HG02763 (cell line): ENCODE measurements around the gene DENND2D.
"Not testable (repeated sequence)": the region's sequence is repeated elsewhere in the genome, so short reads cannot be mapped to it uniquely, and the experiment has no call there.

Source experiments
- ATAC-seq: cut with Tn5 transposase; IDR thresholded peaks from one replicate; pipeline ENCODE4 v1.9.1; 2021; ENCODE audit warnings: mild to moderate bottlenecking, moderate library complexity; ENCODE audit not compliant: unreplicated experiment

The DENND2D gene

GRCh38 chr1:111221633-111222291 is 21.3 kb upstream of the DENND2D start:
- ATAC-seq: peak; percentile 49

GRCh38 chr1:111221276-111221632 is 20.8 kb upstream of the DENND2D start:
- no peak for ATAC-seq

GRCh38 chr1:111220302-111220890 is 19.9 kb upstream of the DENND2D start:
- no peak for ATAC-seq

GRCh38 chr1:111219557-111220286 is 19.3 kb upstream of the DENND2D start:
- ATAC-seq: peak; percentile 30

- ATAC-seq: no peak
Measured at GRCh38 chr1:111218701-111219556, 18.5 kb upstream of the DENND2D start.

GRCh38 chr1:111217183-111217910 is 16.9 kb upstream of the DENND2D start:
- ATAC-seq: no peak

- ATAC-seq: no peak
Measured at GRCh38 chr1:111216751-111217150, 16.3 kb upstream of the DENND2D start.

GRCh38 chr1:111215285-111215684 is 14.8 kb upstream of the DENND2D start:
- ATAC-seq: not testable (repeated sequence)

- ATAC-seq: no peak
Measured at GRCh38 chr1:111214884-111215283, 14.4 kb upstream of the DENND2D start.

GRCh38 chr1:111214074-111214801 is 13.8 kb upstream of the DENND2D start:
- ATAC-seq: no peak

- ATAC-seq: no peak
Measured at GRCh38 chr1:111213412-111213811, 13.0 kb upstream of the DENND2D start.

- ATAC-seq: no peak
Measured at GRCh38 chr1:111212634-111213335, 12.3 kb upstream of the DENND2D start.

GRCh38 chr1:111211921-111212320 is 11.5 kb upstream of the DENND2D start:
- no peak for ATAC-seq

GRCh38 chr1:111209622-111210021 is 9.2 kb upstream of the DENND2D start:
- no peak for ATAC-seq

- no peak for ATAC-seq
Measured at GRCh38 chr1:111208921-111209320, 8.5 kb upstream of the DENND2D start.

GRCh38 chr1:111205714-111206050 is 5.2 kb upstream of the DENND2D start:
- ATAC-seq: no peak

- ATAC-seq: no peak
Measured at GRCh38 chr1:111204983-111205713, 4.7 kb upstream of the DENND2D start.

GRCh38 chr1:111204201-111204982 is 3.9 kb upstream of the DENND2D start:
- peak; percentile 66 for ATAC-seq
